CD1c-positive myeloid dendritic cell (primary cell): Measurements from ENCODE around the gene CDC20B.
"Not testable (repeated sequence)": the region's sequence is repeated elsewhere in the genome, so short reads cannot be mapped to it uniquely, and the experiment has no call there.

ENCODE experiments used
- DNase-seq: peaks from one replicate; pipeline ENCODE4 v3.0.0-alpha.2; 2016; ENCODE audit errors: extremely low spot score

The CDC20B gene

GRCh38 chr5:55160493-55161209 is 12.3 kb downstream of the CDC20B start:
- no peak for DNase-seq

- peak; percentile 46 for DNase-seq
Observed at GRCh38 chr5:55159763-55160492, 13.0 kb downstream of the CDC20B start, which contains the start of gene GPX8. TSS of gene GPX8 (plus strand) at chr5:55160171. CDS start at chr5:55160193, 22 bp downstream.

- DNase-seq: no peak
Observed at GRCh38 chr5:55154873-55155272, 18.1 kb downstream of the CDC20B start.

- DNase-seq: no peak
Observed at GRCh38 chr5:55151923-55152842, 20.8 kb downstream of the CDC20B start.

GRCh38 chr5:55149308-55149795 is 23.6 kb downstream of the CDC20B start:
- no peak for DNase-seq

- DNase-seq: peak; percentile 88
Observed at GRCh38 chr5:55146543-55147151, 26.3 kb downstream of the CDC20B start.

GRCh38 chr5:55146080-55146479 is 26.9 kb downstream of the CDC20B start:
- DNase-seq: no peak

GRCh38 chr5:55143624-55144023 is 29.4 kb downstream of the CDC20B start:
- no peak for DNase-seq

GRCh38 chr5:55141945-55142690 is 30.9 kb downstream of the CDC20B start:
- DNase-seq: peak; percentile 17

GRCh38 chr5:55140908-55141665 is 31.9 kb downstream of the CDC20B start:
- DNase-seq: no peak

GRCh38 chr5:55136521-55136920 is 36.5 kb downstream of the CDC20B start:
- DNase-seq: no peak

- no peak for DNase-seq
Observed at GRCh38 chr5:55134053-55134722, 38.8 kb downstream of the CDC20B start.

- no peak for DNase-seq
Observed at GRCh38 chr5:55123365-55123764, 49.6 kb downstream of the CDC20B start.

- DNase-seq: no peak
Observed at GRCh38 chr5:55114061-55114460, 58.9 kb downstream of the CDC20B start.

GRCh38 chr5:55113327-55113726 is 59.6 kb downstream of the CDC20B start:
- DNase-seq: no peak

- DNase-seq: no peak
Observed at GRCh38 chr5:55110217-55110616, 62.8 kb downstream of the CDC20B start.

- DNase-seq: no peak
Observed at GRCh38 chr5:55108661-55109060, 64.3 kb downstream of the CDC20B start.

- DNase-seq: not testable (repeated sequence)
Observed at GRCh38 chr5:55105976-55106375, 67.0 kb downstream of the CDC20B start.

GRCh38 chr5:55104946-55105701 is 67.9 kb downstream of the CDC20B start:
- DNase-seq: no peak
